COR-L47 (cell line): ENCODE measurements around the gene ASGR1.
A peak's percentile ranks its signal among the peaks of the same experiment; 100 is the strongest.

Experiments used
- DNase-seq: peaks from one replicate; lab custom pipeline; 2025; lab: John Stamatoyannopoulos, UW

ASGR1 gene

GRCh38 chr17:7216242-7217112 lies 37.3 kb upstream of the ASGR1 start:
- no peak for DNase-seq

GRCh38 chr17:7215652-7216180 lies 36.5 kb upstream of the ASGR1 start:
- DNase-seq: no peak

GRCh38 chr17:7215136-7215638 lies 36.0 kb upstream of the ASGR1 start:
- no peak for DNase-seq

- peak; percentile 95 for DNase-seq
Observed at GRCh38 chr17:7214300-7215135, 35.3 kb upstream of the ASGR1 start.

- DNase-seq: peak; percentile 89
Observed at GRCh38 chr17:7213895-7214299, 34.7 kb upstream of the ASGR1 start.

GRCh38 chr17:7211491-7212273 lies 32.5 kb upstream of the ASGR1 start:
- DNase-seq: no peak

- no peak for DNase-seq
Observed at GRCh38 chr17:7208754-7209460, 29.7 kb upstream of the ASGR1 start.

- DNase-seq: no peak
Observed at GRCh38 chr17:7208027-7208571, 28.9 kb upstream of the ASGR1 start.

GRCh38 chr17:7207120-7208001 lies 28.2 kb upstream of the ASGR1 start:
- DNase-seq: no peak

- no peak for DNase-seq
Observed at GRCh38 chr17:7205561-7205960, 26.4 kb upstream of the ASGR1 start.

- peak; percentile 88 for DNase-seq
Observed at GRCh38 chr17:7204828-7205461, 25.8 kb upstream of the ASGR1 start.

GRCh38 chr17:7204336-7204735 lies 25.2 kb upstream of the ASGR1 start:
- DNase-seq: no peak

GRCh38 chr17:7203391-7203790 lies 24.2 kb upstream of the ASGR1 start:
- DNase-seq: no peak

- no peak for DNase-seq
Observed at GRCh38 chr17:7196651-7197401, 17.7 kb upstream of the ASGR1 start.

GRCh38 chr17:7195971-7196370 lies 16.8 kb upstream of the ASGR1 start:
- DNase-seq: no peak

GRCh38 chr17:7192271-7192937 lies 13.2 kb upstream of the ASGR1 start:
- no peak for DNase-seq

- no peak for DNase-seq
Observed at GRCh38 chr17:7191571-7192270, 12.6 kb upstream of the ASGR1 start.
